IPS-18c (cell line): Measurements from ENCODE around the gene SLC7A4.

ENCODE experiments used
- H3K4me3 ChIP-seq: 2 replicates; pipeline ENCODE4 v1.7.0; 2013; ENCODE audit warnings: low read depth, mild to moderate bottlenecking, low read length, moderate library complexity; ENCODE audit not compliant: insufficient read depth
- H3K9me3 ChIP-seq: one replicate; pipeline ENCODE4 v1.6.1; 2013; ENCODE audit warnings: mild to moderate bottlenecking, low read length, moderate library complexity; ENCODE audit not compliant: control insufficient read depth, insufficient read depth

Gene SLC7A4

GRCh38 chr22:20996598-20997535, 35.5 kb downstream of the SLC7A4 start:
- Histone ChIP-seq H3K4me3 (no peak overlapping the region), H3K9me3 (no peaks in the 10 kb centered on the region)

GRCh38 chr22:20996031-20996410, 36.3 kb downstream of the SLC7A4 start:
- Histone ChIP-seq H3K4me3 (no peak overlapping the region), H3K9me3 (no peaks in the 10 kb centered on the region)

- no peaks in the 10 kb centered on the region for H3K9me3 ChIP-seq
- no peak overlapping the region for H3K4me3 ChIP-seq
These were observed 36.9 kb downstream of the SLC7A4 start for GRCh38 chr22:20995329-20996030.

GRCh38 chr22:20994902-20995241, 37.5 kb downstream of the SLC7A4 start:
- no peak overlapping the region for H3K4me3 ChIP-seq
- no peaks in the 10 kb centered on the region for H3K9me3 ChIP-seq

GRCh38 chr22:20994128-20994901, 38.0 kb downstream of the SLC7A4 start:
- Histone ChIP-seq H3K9me3 (no peaks in the 10 kb centered on the region), H3K4me3 (no peak overlapping the region)

GRCh38 chr22:20993304-20994127, 38.8 kb downstream of the SLC7A4 start:
- H3K4me3 ChIP-seq, result no peak overlapping the region
- H3K9me3 ChIP-seq, result no peaks in the 10 kb centered on the region

- Histone ChIP-seq H3K9me3 (no peaks in the 10 kb centered on the region), H3K4me3 (no peak overlapping the region)
These were observed 39.7 kb downstream of the SLC7A4 start for GRCh38 chr22:20992456-20993303.

GRCh38 chr22:20992056-20992442, 40.3 kb downstream of the SLC7A4 start:
- Histone ChIP-seq H3K9me3 (no peaks in the 10 kb centered on the region), H3K4me3 (no peak overlapping the region)

GRCh38 chr22:20991252-20992055, 40.9 kb downstream of the SLC7A4 start:
- Histone ChIP-seq H3K9me3 (no peaks in the 10 kb centered on the region), H3K4me3 (no peak overlapping the region)

GRCh38 chr22:20990184-20991180, 41.9 kb downstream of the SLC7A4 start:
- Histone ChIP-seq H3K9me3 (no peaks in the 10 kb centered on the region), H3K4me3 (no peak overlapping the region)

- Histone ChIP-seq H3K4me3 (no peak overlapping the region), H3K9me3 (no peaks in the 10 kb centered on the region)
These were observed 42.8 kb downstream of the SLC7A4 start for GRCh38 chr22:20989323-20990138.

- no peaks in the 10 kb centered on the region for H3K9me3 ChIP-seq
- no peak overlapping the region for H3K4me3 ChIP-seq
These were observed 43.6 kb downstream of the SLC7A4 start for GRCh38 chr22:20988573-20989322.

- Histone ChIP-seq H3K9me3 (no peaks in the 10 kb centered on the region), H3K4me3 (no peak overlapping the region)
These were observed 45.0 kb downstream of the SLC7A4 start for GRCh38 chr22:20987375-20987774.
